Thymus (tissue), 2 donors: ENCODE measurements around the gene TSEN34. TPM values are rescaled to one million over a fixed set of nuclear protein-coding genes. Genes with fewer than 3 reads are reported as not detected.

Experiments used
- polyA plus RNA-seq: library from polyadenylated mRNA; stranded (reverse); fragments of 200-250 nt; gene quantifications from one replicate; pipeline ENCODE4 v1.2.3, GENCODE V29; 2013
- total RNA-seq: library from RNA; stranded (reverse); fragments of 120-200 nt; gene quantifications from one replicate; pipeline ENCODE4 v1.2.4, GENCODE V29; 2013
- donor health status: healthy.

TSEN34 gene
- total and polyA plus RNA-seq, 2 donors = 24.1 to 38.8 TPM

Other genes starting within 250 kb of the TSEN34 start
- gene CACNG8, start 228.4 kb upstream of the TSEN34 start, total RNA-seq = not detected
- 0.05 TPM for gene CACNG8, start 228.4 kb upstream of the TSEN34 start, polyA plus RNA-seq
- 0.05 TPM for gene CACNG6, start 199.7 kb upstream of the TSEN34 start, total RNA-seq
- gene CACNG6, start 199.7 kb upstream of the TSEN34 start, polyA plus RNA-seq = 0.05 TPM
- 1.1 TPM for gene VSTM1, start 127.4 kb upstream of the TSEN34 start, total RNA-seq
- 0.37 TPM for gene VSTM1, start 127.4 kb upstream of the TSEN34 start, polyA plus RNA-seq
- 0.05 TPM for gene TARM1, start 109.9 kb upstream of the TSEN34 start, total RNA-seq
- not detected for gene TARM1, start 109.9 kb upstream of the TSEN34 start, polyA plus RNA-seq
- gene OSCAR, start 90.5 kb upstream of the TSEN34 start, total RNA-seq = 0.61 TPM
- 5.5 TPM for gene OSCAR, start 90.5 kb upstream of the TSEN34 start, polyA plus RNA-seq
- gene NDUFA3, start 88.5 kb upstream of the TSEN34 start, total RNA-seq = 215 TPM
- 190 TPM for gene NDUFA3, start 88.5 kb upstream of the TSEN34 start, polyA plus RNA-seq
- gene TFPT, start 75.7 kb upstream of the TSEN34 start, total RNA-seq = 34.9 TPM
- gene TFPT, start 75.7 kb upstream of the TSEN34 start, polyA plus RNA-seq = 34.3 TPM
- 42.4 TPM for gene PRPF31, start 75.6 kb upstream of the TSEN34 start, total RNA-seq
- gene PRPF31, start 75.6 kb upstream of the TSEN34 start, polyA plus RNA-seq = 62.2 TPM
- 7.6 TPM for gene CNOT3, start 53.5 kb upstream of the TSEN34 start, total RNA-seq
- 27.8 TPM for gene CNOT3, start 53.5 kb upstream of the TSEN34 start, polyA plus RNA-seq
- 12.1 TPM for gene LENG1, start 31.6 kb upstream of the TSEN34 start, total RNA-seq
- 11.9 TPM for gene LENG1, start 31.6 kb upstream of the TSEN34 start, polyA plus RNA-seq
- gene TMC4, start 18.1 kb upstream of the TSEN34 start, total RNA-seq = 2.1 TPM
- gene TMC4, start 18.1 kb upstream of the TSEN34 start, polyA plus RNA-seq = 15.4 TPM
- gene MBOAT7, start 1.7 kb upstream of the TSEN34 start, total RNA-seq = 8.2 TPM
- 24.6 TPM for gene MBOAT7, start 1.7 kb upstream of the TSEN34 start, polyA plus RNA-seq
- gene RPS9, start 9.6 kb downstream of the TSEN34 start, total RNA-seq = 2,697 TPM
- gene RPS9, start 9.6 kb downstream of the TSEN34 start, polyA plus RNA-seq = 3,716 TPM
- 1.1 TPM for gene LILRB3, start 31.7 kb downstream of the TSEN34 start, total RNA-seq
- gene LILRB3, start 31.7 kb downstream of the TSEN34 start, polyA plus RNA-seq = 15.5 TPM
- gene LILRA6, start 51.5 kb downstream of the TSEN34 start, total RNA-seq = 0.61 TPM
- 3.9 TPM for gene LILRA6, start 51.5 kb downstream of the TSEN34 start, polyA plus RNA-seq
- 1.3 TPM for gene LILRB5, start 66.0 kb downstream of the TSEN34 start, total RNA-seq
- 8.3 TPM for gene LILRB5, start 66.0 kb downstream of the TSEN34 start, polyA plus RNA-seq
- 0.90 TPM for gene LILRB2, start 89.8 kb downstream of the TSEN34 start, total RNA-seq
- gene LILRB2, start 89.8 kb downstream of the TSEN34 start, polyA plus RNA-seq = 7.3 TPM
- gene LILRA5, start 121.9 kb downstream of the TSEN34 start, total RNA-seq = 1.5 TPM
- 9.2 TPM for gene LILRA5, start 121.9 kb downstream of the TSEN34 start, polyA plus RNA-seq
- gene LILRA4, start 147.9 kb downstream of the TSEN34 start, total RNA-seq = 2.5 TPM
- 0.89 TPM for gene LILRA4, start 147.9 kb downstream of the TSEN34 start, polyA plus RNA-seq
- 127 TPM for gene LAIR1, start 173.6 kb downstream of the TSEN34 start, total RNA-seq
- 128 TPM for gene LAIR1, start 173.6 kb downstream of the TSEN34 start, polyA plus RNA-seq
- 0.61 TPM for gene TTYH1, start 224.2 kb downstream of the TSEN34 start, total RNA-seq
- 0.43 TPM for gene TTYH1, start 224.2 kb downstream of the TSEN34 start, polyA plus RNA-seq